K562 (cell line): ENCODE measurements around the gene CHST1. TPM values are rescaled to one million over a fixed set of nuclear protein-coding genes. Genes with fewer than 3 reads are reported as not detected.

Experiments used
- ATAC-seq: fragments of 200-7000 bp; cut with Tn5 transposase; 3 replicates; pipeline ENCODE4 v1.9.1; 2020; ENCODE audit warnings: moderate library complexity
- BruUV-seq: library from RNA; stranded (reverse); fragments of 400-500 nt; replicated peaks from 2 replicates; lab custom pipeline; 2021; lab: Mats Ljungman, UMichigan
- CTCF ChIA-PET: fragments of 300-600 bp; formaldehyde crosslinking; extraction: SDS; loops from one replicate; lab custom pipeline; 2021; ENCODE audit warnings: low intra/inter-chr PET ratio; lab: Yijun Ruan, JAX
- POLR2A ChIA-PET: fragments of 300-600, 350-650 bp; sonication (Branson Sonifier 250); formaldehyde crosslinking; extraction: SDS; loops from one replicate; lab custom pipeline; 2021; ENCODE audit warnings: antibody characterized with exemption, inconsistent platforms; lab: Yijun Ruan, JAX
- DNase-seq, 4 experiments: peaks; one replicate each; pipeline versions ENCODE4 v3.0.0 to v3.0.0-alpha.2; 2011 to 2018; ENCODE audit warnings: low spot score in 3 of 4, mixed read lengths in 3 of 4; ENCODE audit errors: extremely low read depth in 1 of 4
- FAIRE-seq: peaks from 2 replicates; lab custom pipeline; 2011; peaks lifted over from hg19 to GRCh38; lab: Jason Lieb, UNC
- H2AFZ ChIP-seq: 2 replicates; pipeline ENCODE4 v1.6.0; 2011; ENCODE audit warnings: low read depth, low read length, control low read depth, inconsistent platforms
- H3K27ac ChIP-seq: fragments of 200-600 bp; 3 replicates; pipeline ENCODE4 v1.8.0; 2011; ENCODE audit warnings: low read depth, mild to moderate bottlenecking, control low read depth, inconsistent platforms, low read length, moderate library complexity, mixed read lengths; ENCODE audit errors: extremely low read depth
- H3K27me3 ChIP-seq, 2 experiments: fragments of 300-600 bp in 1 of 2; 2 replicates in 1 of 2; 3 replicates in 1 of 2; pipeline versions ENCODE4 v1.6.0 to v1.8.0; 2011; ENCODE audit warnings: inconsistent platforms in 2 of 2, low read length in 2 of 2, mild to moderate bottlenecking in 1 of 2, mixed read lengths in 1 of 2, moderate library complexity in 1 of 2; ENCODE audit not compliant: control insufficient read depth in 2 of 2, insufficient read depth in 2 of 2
- H3K36me3 ChIP-seq: fragments of 300-600 bp; 3 replicates; pipeline ENCODE4 v1.8.0; 2011; ENCODE audit warnings: mild to moderate bottlenecking, low read length, inconsistent platforms; ENCODE audit not compliant: control insufficient read depth, insufficient read depth
- H3K4me1 ChIP-seq, 2 experiments: fragments of 200-600 bp in 1 of 2; replicated peaks in 1 of 2; 2 replicates in 1 of 2; 3 replicates in 1 of 2; pipeline versions ENCODE4 v1.5.1 to v1.8.0; 2011; ENCODE audit warnings: inconsistent platforms in 2 of 2, low read length in 2 of 2, mild to moderate bottlenecking in 1 of 2, mixed read lengths in 1 of 2, moderate library complexity in 1 of 2; ENCODE audit not compliant: control insufficient read depth in 2 of 2, insufficient read depth in 2 of 2
- H3K4me2 ChIP-seq: 2 replicates; pipeline ENCODE4 v1.6.1; 2011; ENCODE audit warnings: low read length, control low read depth, inconsistent platforms, mixed read lengths; ENCODE audit not compliant: insufficient read depth
- H3K4me3 ChIP-seq: fragments of 200-600 bp; sonication (generic), shearing (Covaris generic); 2 replicates; pipeline ENCODE4 v1.5.1; 2016; ENCODE audit warnings: control low read depth, inconsistent platforms
- H3K79me2 ChIP-seq: fragments of 200-600 bp; 3 replicates; pipeline ENCODE4 v1.8.0; 2011; ENCODE audit warnings: low read length, inconsistent platforms; ENCODE audit not compliant: control insufficient read depth, insufficient read depth
- H3K9ac ChIP-seq, 2 experiments: 2 replicates each; pipeline versions ENCODE4 v1.6.0 to v1.6.1; 2011; ENCODE audit warnings: low read depth in 2 of 2, low read length in 2 of 2, control low read depth in 1 of 2, inconsistent platforms in 1 of 2, mild to moderate bottlenecking in 1 of 2, mixed read lengths in 1 of 2; ENCODE audit not compliant: insufficient read depth in 1 of 2
- H3K9me1 ChIP-seq: one replicate; pipeline ENCODE4 v1.6.0; 2011; ENCODE audit warnings: inconsistent platforms, mild to moderate bottlenecking, low read length, moderate library complexity; ENCODE audit not compliant: control insufficient read depth, insufficient read depth
- H3K9me3 ChIP-seq: replicated peaks from 2 replicates; pipeline ENCODE4 v1.5.1; 2011; ENCODE audit warnings: low read depth, low read length, inconsistent platforms; ENCODE audit not compliant: control insufficient read depth, insufficient read depth
- H4K20me1 ChIP-seq: replicated peaks from 2 replicates; pipeline ENCODE4 v1.6.1; 2011; ENCODE audit warnings: low read length, inconsistent platforms, mixed read lengths; ENCODE audit not compliant: control insufficient read depth, insufficient read depth
- NCOA1 ChIP-seq: fragments of 450-650 bp; IDR thresholded peaks from 2 replicates; pipeline ENCODE4 v1.6.1; 2016; ENCODE audit warnings: low read depth
- PCBP2 ChIP-seq: fragments of 200-400 bp; formaldehyde crosslinking; IDR thresholded peaks from 2 replicates; pipeline ENCODE4 v1.6.1; 2018; ENCODE audit warnings: low read length, low read depth, mild to moderate bottlenecking, moderate library complexity; ENCODE audit not compliant: poor library complexity, severe bottlenecking
- SMAD2 ChIP-seq: fragments of 150-350 bp; IDR thresholded peaks from 2 replicates; pipeline ENCODE4 v1.6.1; 2014; ENCODE audit warnings: low read depth, mild to moderate bottlenecking, low read length
- ZNF518B ChIP-seq: fragments of 250-450 bp; sonication (Bioruptor Pico); IDR thresholded peaks from 2 replicates; pipeline ENCODE4 v1.5.0; 2021; ENCODE audit warnings: mild to moderate bottlenecking, moderate library complexity
- ZNF592 ChIP-seq: fragments of 450-650 bp; IDR thresholded peaks from 2 replicates; pipeline ENCODE4 v1.6.1; 2017; ENCODE audit warnings: antibody characterized with exemption, mild to moderate bottlenecking
- ZNF778 ChIP-seq: fragments of 450-650 bp; formaldehyde crosslinking; IDR thresholded peaks from 2 replicates; pipeline ENCODE4 v1.4.0; 2020; ENCODE audit warnings: mild to moderate bottlenecking, moderate library complexity
- WGBS: fragments of 100-300 bp; shearing (Covaris generic); methylation state at CpG from one replicate; pipeline ENCODE4 v1.1.6; 2016; ENCODE audit warnings: low coverage, mixed read lengths; ENCODE audit not compliant: insufficient coverage; ENCODE audit errors: missing lambda C conversion rate; 5-methylcytosine and 5-hydroxymethylcytosine counted together
- in situ Hi-C: fragments of 300-500 bp; cut with MboI; formaldehyde crosslinking; loops from 4 replicates; pipeline ENCODE4 v1.15.0; 2018; ENCODE audit warnings: inconsistent platforms, mixed read lengths
- intact Hi-C: fragments of 100-400 bp; cut with micrococcal nuclease; formaldehyde crosslinking; loops from 2 replicates; pipeline ENCODE4 v1.14.2; 2022
- polyA plus RNA-seq, 8 experiments: library from polyadenylated mRNA; depleted of rRNA in 4 of 8; stranded (reverse) in 5 of 8; unstranded in 3 of 8; fragments of >200 nt; fragmentation: Nextera tagmentation in 2 of 8; fragmentation: Illumina TruSeq in 1 of 8; extraction: Ambion mirVana in 2 of 8; extraction: Trizol in 1 of 8; gene quantifications; 2 replicates each; pipeline versions ENCODE4 v1.2.1 to v1.2.3, GENCODE V29; 2011 to 2014; ENCODE audit warnings: inconsistent platforms in 1 of 8, missing spikeins in 1 of 8
- total RNA-seq, 7 experiments: library from RNA; depleted of rRNA in 6 of 7; stranded (reverse); fragments of >200 nt in 6 of 7; fragmentation: Illumina TruSeq in 2 of 7; extraction: Trizol in 2 of 7; gene quantifications; 2 replicates each; pipeline versions ENCODE4 v1.2.1 to v1.2.3, GENCODE V29; 2011 to 2021; ENCODE audit warnings: low replicate concordance in 1 of 7

CHST1 gene
- total and polyA plus RNA-seq, 9 of the 15 experiments (the other 6 are each of a cell fraction or from before 2014, with no cell fraction given): 0.04 to 0.32 (median 0.18) TPM; not detected in 4

GRCh38 chr11:45617871-45618601 lies 47.4 kb downstream of the CHST1 start:
- ATAC-seq: no peak
- POLR2A ChIA-PET: interaction anchor here (1.0 kb wide), 1 partner anchor 24 kb away, joined by 3 read pairs; no protein-coding TSS in a partner anchor
- no peak for TF ChIP-seq ZNF518B (CRISPR knock-in tag)
- TF ChIP-seq ZNF592: no peak
- no peak for TF ChIP-seq ZNF778 (CRISPR knock-in tag)
- no peak for TF ChIP-seq NCOA1
- TF ChIP-seq SMAD2: no peak
- TF ChIP-seq PCBP2: no peak

More at GRCh38 chr11:45617871-45618601, 47.4 kb downstream of the CHST1 start:
- CTCF ChIA-PET: no interaction called here
- no peak overlapping the region for H3K4me3 ChIP-seq
- H3K27me3 ChIP-seq: no peaks in the 10 kb centered on the region; a peak in 1 of 5 replicates
- no peaks in the 10 kb centered on the region for H3K79me2 ChIP-seq
- no peaks in the 10 kb centered on the region for H3K4me1 ChIP-seq
- DNase-seq: no peak
- intact Hi-C loops: no loop called here
- no peaks in the 10 kb centered on the region for H3K9me3 ChIP-seq
- H3K4me2 ChIP-seq: no peak overlapping the region
- WGBS: 0% methylated on average over 9 of the region's 9 CpGs
- H3K9ac ChIP-seq: no peak overlapping the region
- H3K27ac ChIP-seq: no peak overlapping the region
- H2AFZ ChIP-seq: no peak overlapping the region
- no TSS peak for BruUV-seq
- no peak for FAIRE-seq
- in situ Hi-C loops: no loop called here
- no peaks in the 10 kb centered on the region for H3K9me1 ChIP-seq
- no peaks in the 10 kb centered on the region for H4K20me1 ChIP-seq
- H3K36me3 ChIP-seq: no peaks in the 10 kb centered on the region
